HG03139 (cell line): ENCODE data around the gene SMIM10L2A.
A peak's percentile ranks its signal among the peaks of the same experiment; 100 is the strongest.
"Not testable (repeated sequence)": the region's sequence is repeated elsewhere in the genome, so short reads cannot be mapped to it uniquely, and the experiment has no call there.

Source experiments
- ATAC-seq: cut with Tn5 transposase; IDR thresholded peaks from one replicate; pipeline ENCODE4 v1.9.1; 2021; ENCODE audit not compliant: unreplicated experiment

SMIM10L2A gene

DNA sequence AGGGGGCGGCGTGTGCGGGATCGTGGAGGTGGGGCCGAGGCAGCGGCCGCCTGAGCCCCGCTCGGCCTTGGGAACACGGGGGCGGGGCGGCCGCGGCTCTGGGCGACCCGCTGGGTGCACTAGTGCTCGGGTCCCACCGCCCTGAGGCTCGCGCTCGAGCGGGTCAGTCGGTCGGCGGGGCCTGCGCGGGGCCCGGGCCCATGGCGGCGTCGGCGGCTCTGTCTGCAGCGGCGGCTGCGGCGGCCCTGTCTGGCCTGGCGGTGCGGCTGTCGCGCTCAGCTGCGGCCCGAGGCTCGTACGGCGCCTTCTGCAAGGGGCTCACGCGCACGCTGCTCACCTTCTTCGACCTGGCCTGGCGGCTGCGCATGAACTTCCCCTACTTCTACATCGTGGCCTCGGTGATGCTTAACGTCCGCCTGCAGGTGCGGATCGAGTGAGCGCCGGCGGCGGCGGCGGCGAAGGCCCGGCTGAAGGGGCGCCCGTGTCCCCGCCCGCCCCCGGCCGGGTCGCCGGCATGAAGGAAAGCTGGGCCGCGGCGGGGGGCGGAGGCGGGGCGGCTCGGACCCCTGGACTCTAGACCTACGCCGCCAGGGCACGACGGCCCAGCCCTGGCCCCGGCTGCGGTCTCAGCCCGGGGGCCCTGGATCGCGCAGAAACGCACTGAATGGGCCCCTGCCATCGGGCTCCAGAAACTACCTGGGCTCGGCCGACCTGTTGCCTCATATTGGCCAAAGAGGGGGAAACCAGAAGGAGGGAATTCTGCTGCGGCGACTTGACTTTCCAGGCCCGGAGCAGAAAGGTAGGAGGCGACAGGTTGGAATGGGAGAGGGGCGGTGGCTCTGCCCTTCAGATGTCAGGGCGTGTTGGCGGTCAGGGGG, at the start of gene SMIM10L2A:
Gene SMIM10L2A, plus strand, starts transcription at position 13 of the 878 bp plus-strand sequence. Its CDS starts 188 bp downstream, at position 201.
- peak; percentile 56 for ATAC-seq

GRCh38 chrX:135373357-135373756, 48.4 kb upstream of the SMIM10L2A start:
- no peak for ATAC-seq

DNA sequence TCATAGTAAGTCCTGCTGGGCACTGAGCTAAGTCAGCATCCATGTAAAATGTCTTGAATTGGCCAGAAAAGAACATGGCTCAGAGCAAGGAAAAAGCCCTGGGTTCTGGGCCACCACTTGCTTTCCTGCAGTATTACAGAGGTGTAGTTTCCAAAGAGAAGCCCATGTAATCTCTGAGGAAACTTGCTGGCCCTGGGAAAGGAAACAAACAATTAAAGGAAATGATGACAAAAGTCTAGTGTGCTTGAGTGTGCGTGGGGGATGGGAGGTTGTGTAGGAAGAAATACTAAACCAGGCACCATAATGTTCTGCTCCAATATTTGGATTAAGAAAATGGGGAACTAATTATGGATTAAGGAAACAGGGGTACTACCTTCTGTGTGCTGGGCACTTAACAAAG, 39.5 kb upstream of the SMIM10L2A start:
- ATAC-seq = no peak

DNA sequence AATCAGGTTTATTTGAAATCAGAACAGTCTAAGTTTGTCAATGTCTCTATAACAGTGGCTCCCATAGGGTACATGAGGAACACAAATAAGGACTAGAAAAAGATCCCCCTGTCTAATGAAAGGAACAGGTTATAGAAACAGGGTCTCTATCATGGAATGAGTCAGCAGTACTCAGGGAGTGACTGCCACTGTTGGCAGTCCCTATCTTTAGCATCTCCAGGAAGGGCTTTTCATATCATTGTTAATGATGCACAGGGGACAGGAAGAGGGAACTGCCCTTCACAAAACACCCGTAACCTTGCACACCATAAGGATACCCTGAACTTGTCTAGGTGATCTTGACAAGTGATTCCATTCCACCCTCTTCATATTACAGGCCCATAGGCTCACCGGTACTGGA, 38.5 kb upstream of the SMIM10L2A start:
- no peak for ATAC-seq

DNA sequence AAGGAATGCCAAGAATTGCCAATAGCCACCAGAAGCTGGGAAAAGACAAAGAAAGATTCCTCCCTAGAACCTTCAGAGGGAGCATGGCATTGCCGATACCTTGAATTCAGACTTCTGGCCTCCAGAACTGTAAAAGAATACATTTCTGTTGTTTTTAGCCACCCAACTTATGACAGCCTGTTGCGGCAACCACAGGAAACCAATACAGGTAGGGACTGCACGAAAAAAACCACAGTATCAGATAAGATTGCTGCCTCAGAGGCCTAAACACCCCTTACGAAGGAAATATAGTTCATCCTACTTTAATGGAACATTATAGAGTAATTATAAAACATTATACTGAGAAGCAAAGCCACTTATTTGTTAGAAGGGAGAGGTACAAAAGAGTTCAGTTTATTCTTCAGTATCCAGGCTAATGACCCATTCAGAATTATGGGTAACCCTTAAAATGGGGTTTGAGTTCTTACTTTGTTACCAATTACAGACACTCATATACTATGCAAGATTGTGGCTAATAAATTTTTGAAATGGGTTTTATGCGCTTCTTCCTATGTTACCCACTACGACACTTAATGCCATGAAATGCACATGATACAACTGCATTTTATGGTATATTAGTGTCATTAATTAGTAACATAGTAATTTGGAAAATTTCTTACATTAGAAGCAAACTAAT, 37.4 kb upstream of the SMIM10L2A start:
- no peak for ATAC-seq

DNA sequence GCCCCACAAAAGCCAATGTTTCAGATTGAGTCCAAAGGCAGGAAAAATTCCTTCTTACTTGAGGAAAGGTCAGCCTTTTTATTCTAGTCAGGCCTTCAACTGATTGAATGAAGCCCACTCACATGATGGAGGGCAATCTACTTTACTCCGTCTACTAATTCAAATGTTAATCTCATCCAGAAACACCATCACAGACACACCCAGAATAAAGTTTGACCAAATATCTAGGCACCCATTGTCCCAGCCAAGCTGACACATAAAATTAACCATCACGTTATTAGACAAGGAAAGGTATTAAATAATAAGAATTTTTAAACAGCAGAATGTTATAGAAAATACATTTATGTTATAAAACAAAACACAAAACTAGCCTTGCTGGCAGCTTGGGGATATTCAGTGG, 32.9 kb upstream of the SMIM10L2A start:
- no peak for ATAC-seq

- ATAC-seq = no peak
Measured at GRCh38 chrX:135389243-135389642, 32.5 kb upstream of the SMIM10L2A start.

GRCh38 chrX:135389717-135390116, 32.0 kb upstream of the SMIM10L2A start:
- no peak for ATAC-seq

GRCh38 chrX:135391734-135392133, 30.0 kb upstream of the SMIM10L2A start:
- ATAC-seq = no peak

- ATAC-seq = no peak
Measured at GRCh38 chrX:135393051-135393450, 28.7 kb upstream of the SMIM10L2A start.

GRCh38 chrX:135395064-135395463, 26.7 kb upstream of the SMIM10L2A start:
- ATAC-seq = no peak

DNA sequence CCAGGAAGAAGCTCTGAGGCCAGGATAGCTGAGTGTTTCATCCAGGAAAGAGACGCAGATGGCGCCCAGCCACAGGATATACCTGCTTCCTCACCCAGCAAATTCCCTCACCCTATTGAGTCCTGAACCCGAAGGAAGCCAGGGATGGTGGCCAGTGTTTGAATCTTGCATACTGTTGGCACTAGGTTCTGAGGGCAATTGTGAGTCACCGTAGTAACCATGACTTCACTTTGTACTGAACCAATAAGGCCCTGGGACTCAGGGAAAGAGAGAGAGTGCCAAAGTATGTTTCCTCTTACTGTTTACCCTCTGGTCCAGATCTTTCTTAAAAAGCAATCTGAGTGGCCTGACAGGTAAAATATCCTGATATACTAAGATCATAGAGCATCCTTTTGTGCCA, 25.6 kb upstream of the SMIM10L2A start:
- no peak for ATAC-seq

- no peak for ATAC-seq
Measured at GRCh38 chrX:135396566-135396965, 25.2 kb upstream of the SMIM10L2A start.

DNA sequence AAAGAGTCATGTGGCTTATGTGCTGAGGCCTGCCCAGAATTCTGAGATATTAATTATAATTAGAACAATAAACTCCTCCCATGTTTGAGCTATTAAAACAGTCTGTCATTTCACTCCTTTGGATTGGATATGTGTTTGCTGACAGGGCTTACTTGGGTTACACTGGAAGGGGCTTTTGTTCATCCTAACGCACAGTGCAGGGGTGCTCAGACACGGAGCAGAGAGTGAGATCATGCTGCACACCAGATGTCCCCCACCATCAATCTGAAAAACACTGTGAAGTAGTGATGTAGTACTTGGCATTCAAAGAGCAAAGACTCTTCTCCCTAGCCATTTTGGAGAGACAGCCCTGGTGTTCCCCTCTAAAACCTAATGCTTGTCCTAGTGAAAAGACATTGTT, 24.1 kb upstream of the SMIM10L2A start:
- ATAC-seq = no peak

- no peak for ATAC-seq
Measured at GRCh38 chrX:135403374-135403773, 18.4 kb upstream of the SMIM10L2A start.

DNA sequence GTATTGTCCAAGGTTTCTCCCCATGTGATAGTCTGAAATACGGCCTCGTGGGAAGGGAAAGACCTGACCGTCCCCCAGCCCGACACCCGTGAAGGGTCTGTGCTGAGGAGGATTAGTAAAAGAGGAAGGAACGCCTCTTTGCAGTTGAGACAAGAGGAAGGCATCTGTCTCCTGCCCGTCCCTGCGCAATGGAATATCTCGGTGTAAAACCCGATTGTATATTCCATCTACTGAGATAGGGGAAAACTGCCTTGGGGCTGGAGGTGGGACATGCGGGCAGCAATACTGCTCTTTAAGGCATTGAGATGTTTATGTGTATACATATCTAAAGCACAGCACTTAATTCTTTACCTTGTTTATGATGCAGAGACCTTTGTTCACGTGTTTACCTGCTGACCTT, 15.3 kb upstream of the SMIM10L2A start:
- not testable (repeated sequence) for ATAC-seq

GRCh38 chrX:135408794-135409193, 12.9 kb upstream of the SMIM10L2A start:
- ATAC-seq = no peak

- ATAC-seq = no peak
Measured at GRCh38 chrX:135410861-135411627, 10.7 kb upstream of the SMIM10L2A start.

DNA sequence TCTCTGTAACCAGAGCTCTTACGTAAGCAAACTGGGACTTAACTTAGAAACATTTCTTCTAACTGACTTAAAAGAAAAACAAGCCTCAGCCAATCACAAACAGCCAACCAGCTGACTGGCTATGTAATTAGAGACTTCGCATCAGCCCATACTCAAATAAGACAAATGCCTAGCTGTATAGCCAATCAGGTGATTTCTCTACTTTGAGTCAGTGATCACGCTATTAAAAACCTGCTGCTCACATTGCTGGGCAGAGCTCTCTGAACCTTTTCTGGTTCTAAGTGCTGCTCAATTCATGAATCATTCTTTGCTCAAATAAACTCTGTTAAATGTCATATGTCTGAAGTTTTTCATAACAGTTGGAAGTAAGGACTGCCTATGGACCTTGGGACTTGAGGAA, 9.9 kb upstream of the SMIM10L2A start:
- ATAC-seq = no peak

DNA sequence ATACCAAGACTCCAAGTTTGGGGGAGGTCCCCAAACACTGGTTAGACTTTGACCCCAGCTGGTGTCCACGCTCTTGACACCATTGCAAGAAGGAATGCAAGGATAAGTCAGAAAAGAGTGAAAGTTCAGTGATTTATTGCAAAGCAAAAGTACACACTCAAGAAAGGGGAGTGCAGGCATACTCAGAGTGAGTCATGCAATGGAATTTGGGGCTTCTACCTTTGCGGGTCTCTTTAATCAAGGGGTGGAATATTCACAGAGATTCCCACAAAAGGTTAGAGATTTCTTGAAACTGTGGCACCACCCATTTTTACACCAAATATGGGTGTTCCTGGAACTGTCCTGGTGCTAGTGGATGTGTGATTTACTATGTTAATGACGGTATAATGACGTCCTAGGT, 5.2 kb upstream of the SMIM10L2A start:
- no peak for ATAC-seq

DNA sequence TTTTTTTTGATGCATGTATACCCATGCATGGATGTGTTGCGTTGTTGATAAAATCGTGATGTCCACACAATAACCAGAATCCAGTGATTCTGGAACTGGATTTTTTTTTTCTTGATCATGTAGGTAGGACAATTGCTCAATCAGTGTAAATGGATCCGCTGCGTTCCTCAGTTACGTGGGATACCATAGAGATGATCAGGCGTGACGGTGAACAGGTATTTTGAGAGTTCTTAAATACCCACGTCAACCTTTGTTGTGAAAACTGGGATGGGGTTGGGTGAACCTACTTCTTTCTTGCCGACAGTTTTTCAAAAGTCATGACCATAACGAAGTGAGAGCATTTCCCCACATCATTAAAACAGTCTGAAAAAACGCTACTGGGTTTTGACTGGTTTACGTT, 913 bp upstream of the SMIM10L2A start:
- no peak for ATAC-seq

- ATAC-seq = peak; percentile 96
Measured at GRCh38 chrX:135421537-135421931, 210 bp upstream of the SMIM10L2A start.
